ENCODE data around the gene SOD1. TPM values are rescaled to one million over a fixed set of nuclear protein-coding genes. Genes with fewer than 3 reads are reported as not detected.

SOD1 gene
- total and polyA plus RNA-seq, 7 donors = 169 to 648 (median 279) TPM

- WGBS, 2 donors = 93 to 94% methylated on average over 5 of the region's 5 CpGs
- no peaks in the 10 kb centered on the region for H3K36me3 ChIP-seq
- H3K4me1 ChIP-seq = peaks cover 0 to 58% (median 37%) of the 10 kb centered on the region in 4 donors
- no peak overlapping the region for H3K4me3 ChIP-seq
- H3K27me3 ChIP-seq = no peaks in the 10 kb centered on the region
- H3K27ac ChIP-seq = no peak overlapping the region
- H3K9me3 ChIP-seq = no peaks in the 10 kb centered on the region
- TF ChIP-seq EP300 (IDR thresholded peaks at IDR 0.05) (no peak), POLR2AphosphoS5 (IDR thresholded peaks at IDR 0.05) (no peak), CTCF (IDR thresholded peaks at IDR 0.05) (no peak), POLR2A (IDR thresholded peaks at IDR 0.05) (no peak)
- intact Hi-C loops (cut with DNase I) = no loop called here
- DNase-seq = no peak
Measured at GRCh38 chr21:31714741-31715365, 55.4 kb downstream of the SOD1 start.

- TF ChIP-seq POLR2A (IDR thresholded peaks at IDR 0.05) (no peak), CTCF (IDR thresholded peaks at IDR 0.05) (no peak), POLR2AphosphoS5 (IDR thresholded peaks at IDR 0.05) (no peak), EP300 (IDR thresholded peaks at IDR 0.05) (no peak)
- no peaks in the 10 kb centered on the region for H3K27me3 ChIP-seq
- peaks cover 0 to 60% (median 34%) of the 10 kb centered on the region in 4 donors for H3K4me1 ChIP-seq
Measured at GRCh38 chr21:31716106-31716505, 56.6 kb downstream of the SOD1 start.

More at GRCh38 chr21:31716106-31716505, 56.6 kb downstream of the SOD1 start:
- Histone ChIP-seq H3K36me3 (no peaks in the 10 kb centered on the region), H3K4me3 (no peak overlapping the region), H3K27ac (no peak overlapping the region), H3K9me3 (no peaks in the 10 kb centered on the region)
- 92 to 94% methylated on average over 2 of the region's 2 CpGs for WGBS, 2 donors
- no peak for DNase-seq
- intact Hi-C loops (cut with DNase I) = no loop called here

Small RNA genes within 50 kb of the gene (small RNA-seq; reads per million reads assigned to genes)
- 0 reads per million in 3 donors for gene RF01241

Other genes with a start within 250 kb of the SOD1 start
- 10 to 100 TPM in 3 of 4 donors, 1 to 10 TPM in 1; 9.6 to 19.1 (median 13.7) TPM for gene SCAF4, start 72.4 kb downstream of the SOD1 start, total RNA-seq
- 10 to 100 TPM in 1 of 3 donors, 1 to 10 TPM in 2; 6.0 to 18.6 (median 8.8) TPM for gene SCAF4, start 72.4 kb downstream of the SOD1 start, polyA plus RNA-seq
- 1 to 10 TPM in 2 of 4 donors, under 1 TPM in 2; 0.71 to 1.9 (median 1.1) TPM for gene HUNK, start 213.3 kb downstream of the SOD1 start, total RNA-seq
- gene HUNK, start 213.3 kb downstream of the SOD1 start, polyA plus RNA-seq = 1 to 10 TPM; 1.2 to 2.6 (median 2.1) TPM